Gastroesophageal sphincter (tissue), 3 donors: ENCODE data around the gene C1orf226.

ENCODE experiments used
- CTCF ChIP-seq, 4 experiments: fragments of 200-600 bp in 2 of 4; fragments of 450-650 bp in 2 of 4; sonication (generic) in 1 of 4; IDR thresholded peaks; one replicate each; pipeline ENCODE4 v1.5.1; 2017 to 2019; ENCODE audit warnings: antibody characterized with exemption in 4 of 4, mild to moderate bottlenecking in 2 of 4, moderate library complexity in 2 of 4
- EP300 ChIP-seq: sonication (generic); formaldehyde crosslinking; IDR thresholded peaks from one replicate; pipeline ENCODE4 v1.6.1; 2017; ENCODE audit warnings: antibody characterized with exemption, mild to moderate bottlenecking
- POLR2A ChIP-seq, 2 donors: fragments of 450-650 bp; IDR thresholded peaks; one replicate each; pipeline ENCODE4 v1.6.1; 2017; ENCODE audit warnings: antibody characterized with exemption in 2 of 2, mild to moderate bottlenecking in 2 of 2, moderate library complexity in 1 of 2
- POLR2AphosphoS5 ChIP-seq: sonication (generic); formaldehyde crosslinking; IDR thresholded peaks from one replicate; pipeline ENCODE4 v1.6.1; 2017; ENCODE audit warnings: antibody characterized with exemption

GRCh38 chr1:162407539-162407938 lies 26.0 kb downstream of the C1orf226 start:
- TF ChIP-seq POLR2A (IDR thresholded peaks at IDR 0.05) (no peak), CTCF (IDR thresholded peaks at IDR 0.05) (no peak), EP300 (no peak), POLR2AphosphoS5 (no peak)
